GM12872 (cell line): Measurements from ENCODE around the gene SEMA7A.

Source experiments
- TF ChIP-seq, protein P1 (sequence below): IDR thresholded peaks from 3 replicates; pipeline ENCODE4 v1.5.1; 2011; ENCODE audit warnings: low read depth, mild to moderate bottlenecking, low read length, moderate library complexity; ENCODE audit not compliant: insufficient read depth

The SEMA7A gene

DNA sequence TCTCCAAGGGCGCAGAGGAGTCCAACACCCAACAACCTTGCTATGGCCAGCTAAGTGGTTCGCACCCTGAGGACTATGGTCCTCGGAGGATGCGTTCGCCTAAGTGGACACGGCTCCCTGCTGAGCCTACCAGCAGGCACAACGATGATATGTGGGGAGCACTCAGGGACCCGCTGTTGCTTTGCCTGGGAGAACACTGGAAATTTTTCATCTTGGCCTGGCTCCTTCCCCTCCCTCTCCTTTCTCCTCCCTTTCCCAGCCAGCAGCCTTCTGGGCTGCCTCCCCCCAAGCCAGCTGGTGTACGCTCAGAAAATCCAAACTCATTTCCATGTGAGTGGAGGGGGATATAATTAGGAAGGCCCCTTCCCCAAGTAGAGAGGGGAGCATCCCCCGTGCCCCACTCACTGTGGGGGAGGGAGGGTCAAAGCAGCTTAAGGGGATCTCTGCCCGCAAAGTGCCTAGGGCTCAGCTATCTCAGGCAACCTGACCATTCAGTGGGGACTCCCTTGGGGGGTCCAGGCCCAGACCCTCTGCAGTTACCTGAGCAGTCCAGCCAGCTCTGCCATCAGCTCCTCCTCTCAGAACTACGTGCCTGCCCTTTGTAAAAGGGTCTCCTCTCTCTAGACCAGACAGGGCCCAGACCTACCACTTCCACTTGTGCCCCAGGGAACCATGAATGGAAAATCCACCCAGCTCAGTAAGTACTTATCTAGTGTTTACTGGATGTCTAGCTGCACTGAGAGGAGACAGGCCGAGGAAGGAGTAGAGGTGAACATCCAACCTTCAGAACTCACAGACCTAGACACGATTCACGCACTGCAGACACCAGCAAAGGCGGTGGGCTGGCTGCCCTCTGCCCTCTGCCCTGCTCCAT is 742 bp upstream of the SEMA7A start:
- TF ChIP-seq, protein P1, sequence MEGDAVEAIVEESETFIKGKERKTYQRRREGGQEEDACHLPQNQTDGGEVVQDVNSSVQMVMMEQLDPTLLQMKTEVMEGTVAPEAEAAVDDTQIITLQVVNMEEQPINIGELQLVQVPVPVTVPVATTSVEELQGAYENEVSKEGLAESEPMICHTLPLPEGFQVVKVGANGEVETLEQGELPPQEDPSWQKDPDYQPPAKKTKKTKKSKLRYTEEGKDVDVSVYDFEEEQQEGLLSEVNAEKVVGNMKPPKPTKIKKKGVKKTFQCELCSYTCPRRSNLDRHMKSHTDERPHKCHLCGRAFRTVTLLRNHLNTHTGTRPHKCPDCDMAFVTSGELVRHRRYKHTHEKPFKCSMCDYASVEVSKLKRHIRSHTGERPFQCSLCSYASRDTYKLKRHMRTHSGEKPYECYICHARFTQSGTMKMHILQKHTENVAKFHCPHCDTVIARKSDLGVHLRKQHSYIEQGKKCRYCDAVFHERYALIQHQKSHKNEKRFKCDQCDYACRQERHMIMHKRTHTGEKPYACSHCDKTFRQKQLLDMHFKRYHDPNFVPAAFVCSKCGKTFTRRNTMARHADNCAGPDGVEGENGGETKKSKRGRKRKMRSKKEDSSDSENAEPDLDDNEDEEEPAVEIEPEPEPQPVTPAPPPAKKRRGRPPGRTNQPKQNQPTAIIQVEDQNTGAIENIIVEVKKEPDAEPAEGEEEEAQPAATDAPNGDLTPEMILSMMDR: no peak

- TF ChIP-seq, protein P1: no peak
Measured at GRCh38 chr15:74432968-74433591, 678 bp downstream of the SEMA7A start.

GRCh38 chr15:74432271-74432967 is 1.3 kb downstream of the SEMA7A start:
- TF ChIP-seq, protein P1: no peak

GRCh38 chr15:74431645-74432044 is 2.1 kb downstream of the SEMA7A start:
- TF ChIP-seq, protein P1: no peak

DNA sequence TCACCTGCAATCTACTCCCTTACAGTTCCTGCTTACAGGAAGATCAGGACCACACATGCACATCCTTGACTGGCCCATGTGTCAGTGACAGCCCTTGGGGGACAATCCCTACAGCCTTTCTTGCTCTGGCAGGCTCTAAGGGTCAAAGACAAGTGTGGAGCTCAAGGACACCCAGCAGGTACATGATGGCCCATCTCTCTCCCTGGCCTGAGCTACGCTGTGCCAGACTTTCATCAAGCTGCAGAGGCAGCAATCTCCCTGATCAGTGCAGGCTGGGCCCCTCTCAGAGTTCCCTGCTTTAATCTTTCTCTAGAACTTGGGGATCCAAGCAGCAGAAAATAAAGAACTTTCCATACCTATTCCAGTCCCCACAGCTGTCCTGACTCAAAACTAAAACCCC is 2.6 kb downstream of the SEMA7A start:
- TF ChIP-seq, protein P1: no peak

- TF ChIP-seq, protein P1: no peak
Measured at GRCh38 chr15:74430510-74430951, 3.2 kb downstream of the SEMA7A start.

- TF ChIP-seq, protein P1: no peak
Measured at GRCh38 chr15:74429781-74430400, 3.9 kb downstream of the SEMA7A start.
